HepG2 (cell line): ENCODE measurements around the gene IQSEC1. TPM values are rescaled to one million over a fixed set of nuclear protein-coding genes. Genes with fewer than 3 reads are reported as not detected.

Source experiments
- ATAC-seq: fragments of 200-7000 bp; cut with Tn5 transposase; 3 replicates; pipeline ENCODE4 v1.9.1; 2020; ENCODE audit warnings: mild to moderate bottlenecking, moderate library complexity
- BruUV-seq: library from RNA; stranded (reverse); fragments of 400-500 nt; replicated peaks from 2 replicates; lab custom pipeline; 2021; lab: Mats Ljungman, UMichigan
- CTCF ChIA-PET: fragments of 300-600 bp; formaldehyde crosslinking; extraction: SDS; loops from one replicate; lab custom pipeline; 2021; ENCODE audit warnings: low total read pairs, inconsistent platforms, low intra/inter-chr PET ratio; lab: Yijun Ruan, JAX
- POLR2A ChIA-PET: fragments of 350-600 bp; sonication (Branson Sonifier 250); formaldehyde crosslinking; loops from one replicate; lab custom pipeline; 2020; ENCODE audit warnings: antibody characterized with exemption, inconsistent platforms; lab: Yijun Ruan, JAX
- DNase-seq: peaks from one replicate; pipeline ENCODE4 v3.0.0-alpha.2; 2015; ENCODE audit warnings: low spot score
- FAIRE-seq: peaks from 3 replicates; lab custom pipeline; 2011; peaks lifted over from hg19 to GRCh38; lab: Jason Lieb, UNC
- H2AFZ ChIP-seq: one replicate; pipeline ENCODE4 v1.6.1; 2011; ENCODE audit warnings: low read length, inconsistent platforms
- H3K27ac ChIP-seq: fragments of 300-600 bp; 3 replicates; pipeline ENCODE4 v1.8.0; 2011; ENCODE audit warnings: mixed run types, mild to moderate bottlenecking, mixed read lengths, low read length, inconsistent platforms; ENCODE audit not compliant: insufficient read depth; ENCODE audit errors: extremely low read length
- H3K27me3 ChIP-seq, 2 experiments: fragments of 200-600 bp in 1 of 2; 2 replicates in 1 of 2; 3 replicates in 1 of 2; pipeline versions ENCODE4 v1.6.0 to v1.8.0; 2011; ENCODE audit warnings: low read length in 2 of 2, mild to moderate bottlenecking in 2 of 2, moderate library complexity in 2 of 2, inconsistent platforms in 1 of 2; ENCODE audit not compliant: insufficient read depth in 2 of 2, control insufficient read depth in 1 of 2
- H3K36me3 ChIP-seq, 2 experiments: fragments of 200-600 bp in 1 of 2; replicated peaks in 1 of 2; 2 replicates in 1 of 2; 3 replicates in 1 of 2; pipeline versions ENCODE4 v1.5.1 to v1.8.0; 2011; ENCODE audit warnings: low read length in 2 of 2, inconsistent platforms in 1 of 2; ENCODE audit not compliant: insufficient read depth in 2 of 2, control insufficient read depth in 1 of 2
- H3K4me1 ChIP-seq: 2 replicates; pipeline ENCODE4 v1.5.1; 2012; ENCODE audit warnings: low read length, inconsistent platforms; ENCODE audit not compliant: insufficient read depth
- H3K4me2 ChIP-seq: 2 replicates; pipeline ENCODE4 v1.6.0; 2011; ENCODE audit warnings: low read depth, low read length, inconsistent platforms
- H3K4me3 ChIP-seq, 3 experiments: fragments of 200-600 bp in 1 of 3; sonication (generic), shearing (Covaris generic) in 1 of 3; replicated peaks in 1 of 3; 2 replicates each; pipeline ENCODE4 v1.5.1; 2011 to 2016; ENCODE audit warnings: low read length in 3 of 3, inconsistent platforms in 2 of 3, low read depth in 2 of 3, mild to moderate bottlenecking in 2 of 3, control low read depth in 1 of 3, mixed read lengths in 1 of 3; ENCODE audit not compliant: insufficient read depth in 1 of 3
- H3K79me2 ChIP-seq: one replicate; pipeline ENCODE4 v1.6.1; 2011; ENCODE audit warnings: low read length, inconsistent platforms; ENCODE audit not compliant: insufficient read depth
- H3K9ac ChIP-seq: 2 replicates; pipeline ENCODE4 v1.6.0; 2011; ENCODE audit warnings: mild to moderate bottlenecking, low read depth, low read length, inconsistent platforms; ENCODE audit not compliant: insufficient read depth
- H3K9me3 ChIP-seq: 2 replicates; pipeline ENCODE4 v1.5.1; 2012; ENCODE audit warnings: mild to moderate bottlenecking, low read length
- H4K20me1 ChIP-seq: 2 replicates; pipeline ENCODE4 v1.6.0; 2011; ENCODE audit warnings: inconsistent platforms, mild to moderate bottlenecking, low read length, moderate library complexity; ENCODE audit not compliant: insufficient read depth
- AGO2 ChIP-seq: fragments of 200-400 bp; formaldehyde crosslinking; optimal IDR thresholded peaks from 2 replicates; pipeline ENCODE3; 2017; ENCODE audit warnings: mild to moderate bottlenecking, low read depth, low read length, moderate library complexity
- AKAP8 ChIP-seq: sonication (generic); formaldehyde crosslinking; IDR thresholded peaks from 2 replicates; pipeline ENCODE4 v1.5.1; 2020; ENCODE audit warnings: mild to moderate bottlenecking, missing genetic modification reagents
- NFATC3 ChIP-seq: sonication (generic); formaldehyde crosslinking; IDR thresholded peaks from 2 replicates; pipeline ENCODE4 v1.5.1; 2020; ENCODE audit warnings: mild to moderate bottlenecking, missing genetic modification reagents
- NONO ChIP-seq, 2 experiments: fragments of 450-650 bp in 1 of 2; sonication (generic) in 1 of 2; formaldehyde crosslinking in 1 of 2; IDR thresholded peaks in 1 of 2; conservative IDR thresholded peaks in 1 of 2; 2 replicates each; pipeline versions ENCODE4 v1.6.1 to v1.8.0; 2017 to 2022; ENCODE audit warnings: mild to moderate bottlenecking in 1 of 2, missing genetic modification reagents in 1 of 2, moderate library complexity in 1 of 2
- SPEN ChIP-seq: sonication (generic); formaldehyde crosslinking; IDR thresholded peaks from 2 replicates; pipeline ENCODE4 v1.5.1; 2020; ENCODE audit warnings: low read depth, mild to moderate bottlenecking, missing genetic modification reagents
- SRF ChIP-seq: IDR thresholded peaks from 2 replicates; pipeline ENCODE4 v1.6.1; 2011; ENCODE audit warnings: mild to moderate bottlenecking, low read depth, low read length, moderate library complexity
- TCF7L2 ChIP-seq: IDR thresholded peaks from 2 replicates; pipeline ENCODE4 v1.6.1; 2011; ENCODE audit warnings: mild to moderate bottlenecking, low read depth, low read length, moderate library complexity
- ZNF180 ChIP-seq: sonication (generic); formaldehyde crosslinking; IDR thresholded peaks from 2 replicates; pipeline ENCODE4 v1.4.0; 2020; ENCODE audit warnings: low read depth, missing genetic modification reagents, borderline replicate concordance
- ZNF44 ChIP-seq: sonication (generic); formaldehyde crosslinking; IDR thresholded peaks from 2 replicates; pipeline ENCODE4 v1.5.1; 2020; ENCODE audit warnings: mild to moderate bottlenecking, missing genetic modification reagents
- ZNF746 ChIP-seq: sonication (generic); formaldehyde crosslinking; IDR thresholded peaks from 2 replicates; pipeline ENCODE4 v1.8.0; 2022; ENCODE audit warnings: mild to moderate bottlenecking, missing genetic modification reagents
- WGBS: methylation state at CpG from one replicate; pipeline ENCODE4 v1.1.6; 2017; ENCODE audit warnings: low lambda C conversion rate; 5-methylcytosine and 5-hydroxymethylcytosine counted together
- in situ Hi-C: cut with HindIII; loops from 2 replicates; pipeline ENCODE4 v1.10.0; 2017; ENCODE audit warnings: low pct_unique_long_range_greater_than_20kb; ENCODE audit not compliant: extremely low pct_ligation_motif_present
- intact Hi-C: fragments of 100-400 bp; cut with micrococcal nuclease; formaldehyde crosslinking; loops from one replicate; pipeline ENCODE4 v1.10.0; 2022; ENCODE audit not compliant: unreplicated experiment
- polyA plus RNA-seq, 8 experiments: library from polyadenylated mRNA; depleted of rRNA in 3 of 8; stranded (reverse) in 7 of 8; unstranded in 1 of 8; fragments of >200 nt; fragmentation: Illumina TruSeq in 4 of 8; extraction: Trizol in 4 of 8; gene quantifications; 2 replicates each; pipeline versions ENCODE4 v1.2.1 to v1.2.3, GENCODE V29; 2011 to 2016; ENCODE audit warnings: low read depth in 4 of 8, missing spikeins in 1 of 8, mixed read lengths in 1 of 8; ENCODE audit not compliant: insufficient read depth in 1 of 8
- total RNA-seq, 5 experiments: library from RNA; depleted of rRNA; stranded (reverse); fragments of >200 nt; fragmentation: Illumina TruSeq; extraction: Trizol; gene quantifications; 2 replicates each; pipeline ENCODE4 v1.2.3, GENCODE V29; 2016; ENCODE audit warnings: low read depth in 1 of 5

IQSEC1 gene
- total and polyA plus RNA-seq, 2 of the 13 experiments (the other 11 are each of a cell fraction or from before 2014, with no cell fraction given) = 17.4 to 20.2 TPM

DNA sequence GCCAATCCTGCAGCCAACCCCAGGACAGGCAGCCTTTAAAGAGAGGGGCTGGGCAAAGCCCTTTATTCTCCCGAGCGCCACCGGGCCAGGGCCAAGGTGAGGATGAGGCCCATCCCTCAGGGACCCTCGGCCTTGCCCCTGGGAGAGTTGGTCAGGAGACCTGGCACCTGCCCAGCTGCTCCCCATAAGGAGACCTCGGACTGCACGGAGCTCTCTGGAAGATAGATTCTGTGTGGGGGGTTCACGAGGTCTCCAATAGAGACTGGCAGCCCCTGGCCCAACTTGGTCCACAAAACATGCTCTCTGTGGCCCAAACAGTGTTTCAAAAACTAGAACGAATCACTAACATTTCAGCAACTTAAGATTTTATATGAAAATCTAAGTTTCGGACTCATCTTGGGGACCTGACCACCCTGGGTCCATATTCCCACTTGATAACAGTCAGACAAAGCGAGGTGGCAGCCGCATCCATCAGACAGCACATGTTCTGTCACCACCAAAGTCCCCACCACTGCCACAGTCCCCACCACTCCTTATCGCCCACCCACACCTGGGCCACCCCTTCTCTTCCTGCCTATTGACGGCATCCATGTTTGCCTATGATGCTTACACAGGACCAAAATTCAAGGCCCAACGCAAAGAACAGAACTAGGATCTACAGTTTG lies 117.4 kb downstream of the IQSEC1 start:
- Histone ChIP-seq H4K20me1 (peaks cover 69% of the 10 kb centered on the region), H3K4me3 (no peak overlapping the region), H3K4me2 (no peak overlapping the region), H3K79me2 (peaks cover 95% of the 10 kb centered on the region), H3K36me3 (peaks cover 14 to 32% of the 10 kb centered on the region in 2 experiments), H2AFZ (no peak overlapping the region), H3K27ac (no peak overlapping the region), H3K9me3 (no peaks in the 10 kb centered on the region), H3K27me3 (no peaks in the 10 kb centered on the region), H3K9ac (no peak overlapping the region), H3K4me1 (peaks cover 18% of the 10 kb centered on the region)
- CTCF ChIA-PET = no interaction called here
- intact Hi-C loops (no loop called here), in situ Hi-C loops (no loop called here)
- 99% methylated on average over 8 of the region's 14 CpGs for WGBS
- FAIRE-seq (no peak), DNase-seq (no peak), ATAC-seq (no peak)
- POLR2A ChIA-PET = interaction anchor here (1.0 kb wide), 1 partner anchor 9 kb away, joined by 4 read pairs; no protein-coding TSS in a partner anchor
- TF ChIP-seq ZNF746 (CRISPR knock-in tag) (no peak), ZNF180 (peak; percentile 61; the same call in 1 of the 2 replicates)
- no TSS peak for BruUV-seq

DNA sequence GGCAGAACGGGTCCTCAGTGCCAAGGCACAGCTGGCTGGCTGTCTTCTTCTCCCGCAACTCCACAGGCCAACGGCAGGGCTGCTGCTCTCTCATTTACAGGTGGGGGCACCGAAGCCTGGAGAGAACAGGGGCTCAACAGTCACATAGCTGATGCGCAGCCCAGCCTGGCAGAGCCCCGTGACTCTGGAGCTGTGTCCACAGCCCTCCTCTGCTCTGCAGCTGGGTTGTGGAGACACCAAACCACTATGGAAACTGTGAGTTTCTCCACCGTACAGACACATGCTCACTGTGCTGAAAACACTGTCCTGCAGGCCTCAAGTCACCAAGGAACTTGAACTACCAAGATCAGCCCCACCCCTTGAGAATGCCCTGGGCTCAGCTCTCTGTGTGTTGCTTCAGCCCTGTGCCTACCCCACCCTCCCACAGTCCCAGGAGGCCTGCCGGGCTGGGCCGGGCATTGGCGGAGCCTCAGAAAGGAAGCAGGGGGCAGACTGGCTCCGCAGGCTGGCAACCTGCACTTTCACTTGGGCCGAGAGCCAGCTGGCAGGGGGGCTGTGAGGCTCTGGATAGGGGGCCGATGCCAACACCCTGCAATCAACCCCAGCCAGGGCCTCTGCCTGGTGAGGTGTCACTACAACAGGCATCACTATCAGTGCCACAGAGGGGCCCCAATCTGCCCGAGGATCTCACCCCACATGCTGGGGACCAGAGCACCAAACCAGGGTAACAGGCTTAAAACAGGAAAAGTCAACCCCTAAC lies 118.2 kb downstream of the IQSEC1 start:
- H3K4me2 ChIP-seq = no peak overlapping the region
- no TSS peak for BruUV-seq
- no peak overlapping the region for H3K4me3 ChIP-seq
- no peak for FAIRE-seq
- H3K36me3 ChIP-seq = peaks cover 12 to 28% of the 10 kb centered on the region in 2 experiments
- CTCF ChIA-PET = no interaction called here
- in situ Hi-C loops = no loop called here
- H4K20me1 ChIP-seq = peaks cover 62% of the 10 kb centered on the region
- peaks cover 91% of the 10 kb centered on the region for H3K79me2 ChIP-seq
- peaks cover 11% of the 10 kb centered on the region; the same call in 1 of the 2 replicates for H3K4me1 ChIP-seq
- TF ChIP-seq SRF (no peak), NFATC3 (no peak), TCF7L2 (no peak), ZNF44 (CRISPR knock-in tag) (no peak), AKAP8 (CRISPR knock-in tag) (no peak), SPEN (CRISPR knock-in tag) (no peak), AGO2 (peak; percentile 40), NONO (IDR thresholded peaks at IDR 0.05) (no peak), NONO (CRISPR knock-in tag; conservative IDR thresholded peaks at IDR 0.05) (no peak)
- 90% methylated on average over 7 of the region's 14 CpGs for WGBS
- no peaks in the 10 kb centered on the region for H3K27me3 ChIP-seq
- H3K9me3 ChIP-seq = no peaks in the 10 kb centered on the region
- intact Hi-C loops = no loop called here
- no peak for DNase-seq
- POLR2A ChIA-PET = interaction anchor here (1.0 kb wide), 1 partner anchor 10 kb away, joined by 4 read pairs; no protein-coding TSS in a partner anchor
- no peak; the same call in 2 of the 3 replicates for ATAC-seq
- H3K9ac ChIP-seq = no peak overlapping the region
- no peak overlapping the region for H3K27ac ChIP-seq
- H2AFZ ChIP-seq = no peak overlapping the region
